GM19238 (cell line): Measurements from ENCODE around the gene ZNF503.

ENCODE experiments used
- DNase-seq: peaks from one replicate; pipeline ENCODE4 v3.0.0; 2011; ENCODE audit warnings: low spot score; ENCODE audit not compliant: insufficient read length

Gene ZNF503

DNA sequence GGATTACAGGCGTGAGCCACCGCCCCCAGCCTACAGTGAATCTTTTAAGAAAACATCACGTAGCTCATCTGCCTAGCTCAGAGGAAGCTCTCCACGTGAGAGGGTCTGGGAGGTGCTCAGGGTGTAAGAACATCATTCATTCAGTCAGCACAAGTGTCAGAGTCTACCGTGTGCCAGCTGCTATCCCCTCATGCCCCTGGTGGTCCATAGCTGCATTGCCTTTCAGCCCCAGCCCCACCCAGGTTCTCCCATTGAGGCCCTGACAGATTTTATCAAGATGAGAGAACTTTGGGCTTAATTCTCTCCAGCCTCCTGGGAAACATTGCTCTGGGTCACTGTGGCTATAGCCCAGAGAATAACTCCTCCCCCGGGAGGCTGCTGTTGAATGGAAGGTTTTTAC, 45.1 kb downstream of the ZNF503 start:
- no peak for DNase-seq

GRCh38 chr10:75355706-75356105, 45.9 kb downstream of the ZNF503 start:
- DNase-seq, result no peak

- DNase-seq, result no peak
These were observed 48.4 kb downstream of the ZNF503 start for GRCh38 chr10:75353183-75353582.

- DNase-seq, result no peak
These were observed 48.9 kb downstream of the ZNF503 start for GRCh38 chr10:75352650-75353049.

DNA sequence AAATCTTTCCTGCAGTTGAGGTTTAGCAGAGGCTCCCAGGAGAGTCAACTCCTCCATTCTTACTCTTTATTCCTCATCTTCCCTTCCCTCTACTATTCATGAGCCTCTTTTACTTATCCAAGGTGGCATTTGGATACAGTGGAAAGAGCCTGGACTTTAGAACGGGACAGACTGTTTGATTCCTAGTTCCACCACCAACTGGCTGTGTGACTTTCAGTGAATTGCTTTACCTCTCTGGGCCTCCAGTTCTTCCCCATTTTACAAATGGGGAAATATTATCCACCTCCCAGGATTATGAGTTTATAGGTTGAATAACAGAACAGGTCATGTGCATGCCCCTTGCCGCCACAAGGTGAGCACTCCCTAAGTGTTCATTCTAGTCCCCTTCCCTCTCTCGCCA, 49.9 kb downstream of the ZNF503 start:
- DNase-seq, result no peak

GRCh38 chr10:75350791-75351190, 50.8 kb downstream of the ZNF503 start:
- DNase-seq, result no peak
